Glomerular visceral epithelial cell (primary cell): Measurements from ENCODE around the gene PTGDS.
A peak's percentile ranks its signal among the peaks of the same experiment; 100 is the strongest.

Experiments used
- DNase-seq: peaks from one replicate; pipeline ENCODE4 v3.0.0-alpha.2; 2016; ENCODE audit errors: extremely low spot score

PTGDS gene

DNA sequence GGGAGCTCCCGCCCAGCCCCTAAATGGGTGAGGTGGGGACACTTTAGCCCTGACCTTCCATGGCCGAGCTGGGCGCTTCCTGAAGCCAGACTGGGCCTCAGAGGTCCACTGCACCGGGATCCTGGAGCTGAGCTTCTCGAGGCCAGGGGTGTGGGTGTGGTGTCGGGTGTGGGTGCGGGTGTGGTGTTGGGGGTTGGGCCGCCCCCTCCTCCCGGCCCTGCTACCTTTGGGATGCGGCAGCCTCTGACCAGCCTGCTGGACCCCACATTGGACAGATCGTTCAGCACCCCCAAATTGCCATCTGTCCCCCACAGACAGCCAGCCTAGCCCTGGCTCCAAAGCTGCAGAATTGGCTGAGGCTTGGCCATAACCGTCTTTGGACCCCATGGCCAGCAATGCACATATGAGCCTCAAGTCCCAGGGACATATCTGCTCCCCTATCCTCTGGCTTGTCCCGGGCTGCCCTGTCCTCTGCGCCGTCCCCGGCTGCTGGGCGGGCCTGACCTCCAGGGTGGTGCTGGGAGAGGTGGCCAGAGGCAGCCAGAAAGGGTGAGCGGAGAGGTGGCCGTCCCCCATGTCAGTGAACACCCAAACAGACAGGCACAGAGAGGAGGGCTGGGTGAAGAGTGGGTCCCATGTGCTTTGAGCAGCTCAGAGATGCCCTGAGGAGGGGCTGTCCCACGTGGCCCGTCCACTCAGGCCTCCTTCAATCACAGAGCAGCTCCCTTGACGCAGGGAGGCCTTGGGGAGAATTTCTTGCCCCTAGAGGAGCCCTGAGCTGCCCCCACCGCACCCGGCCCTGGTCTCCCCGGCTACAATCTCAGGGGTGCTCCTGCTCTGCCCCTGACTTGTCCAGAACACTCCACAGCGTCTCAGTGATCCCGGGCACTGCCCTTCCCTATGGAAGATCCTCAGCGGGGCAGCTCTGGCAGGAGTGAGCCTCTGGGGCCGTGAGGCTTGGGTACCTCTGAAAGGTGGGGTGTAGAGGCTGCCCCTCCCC is 3.4 kb upstream of the PTGDS start:
- no peak for DNase-seq

DNA sequence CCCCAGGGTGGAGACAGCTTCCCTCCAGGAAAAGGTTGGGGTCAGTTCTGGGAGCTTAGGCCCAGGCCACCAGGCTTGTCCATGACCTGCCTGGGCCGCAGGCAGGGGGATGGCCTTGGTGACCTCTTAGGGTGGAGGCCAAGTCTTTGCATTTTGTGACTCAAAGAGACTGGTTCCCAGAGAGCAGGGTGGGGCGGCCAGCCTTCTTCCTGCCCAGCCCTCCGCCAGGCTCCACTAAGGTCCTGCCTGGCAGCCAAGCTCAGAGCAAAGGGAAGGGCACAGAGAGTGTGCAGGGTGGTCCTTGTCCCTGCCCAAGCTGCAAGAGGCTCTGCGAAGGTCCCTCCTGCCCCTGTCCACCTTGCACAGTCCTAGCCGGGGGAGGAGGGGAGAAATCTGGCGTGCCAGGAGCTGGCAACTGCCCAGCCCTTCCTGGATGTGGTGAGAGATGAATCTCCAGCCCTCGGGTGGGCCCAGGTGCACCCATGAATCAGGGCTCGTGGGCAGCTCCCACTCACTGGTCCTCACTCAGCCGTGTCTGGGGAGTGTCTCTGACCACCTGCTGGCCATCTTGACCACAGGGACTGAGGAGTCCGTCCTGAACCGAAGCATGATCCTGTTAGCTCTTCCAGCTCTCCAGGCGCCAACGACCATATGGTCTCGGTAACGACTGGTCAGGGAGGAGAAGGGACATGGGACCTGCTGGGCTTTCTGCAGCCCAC is 2.3 kb upstream of the PTGDS start:
- DNase-seq: peak; percentile 76

DNA sequence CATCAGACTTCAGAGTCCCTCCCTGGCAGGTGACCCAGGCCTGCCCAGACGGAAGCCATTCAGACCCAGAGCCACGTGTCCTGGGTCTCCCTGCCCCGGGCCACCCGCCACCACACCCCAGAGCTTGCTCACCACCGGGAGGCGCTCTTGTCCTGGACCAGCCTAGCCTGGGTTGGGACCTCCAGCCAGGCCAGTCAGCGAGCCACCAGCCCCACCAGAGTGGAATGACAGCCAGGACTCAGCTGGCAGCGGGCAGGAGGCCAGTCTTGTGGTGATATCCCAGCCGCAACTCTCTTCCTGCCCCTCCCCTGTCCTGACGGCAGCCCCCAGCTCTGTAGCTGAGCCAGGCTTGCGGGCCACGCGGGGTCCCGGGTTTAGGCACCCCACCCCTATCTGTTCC is 1.7 kb upstream of the PTGDS start:
- DNase-seq: peak; percentile 49

DNA sequence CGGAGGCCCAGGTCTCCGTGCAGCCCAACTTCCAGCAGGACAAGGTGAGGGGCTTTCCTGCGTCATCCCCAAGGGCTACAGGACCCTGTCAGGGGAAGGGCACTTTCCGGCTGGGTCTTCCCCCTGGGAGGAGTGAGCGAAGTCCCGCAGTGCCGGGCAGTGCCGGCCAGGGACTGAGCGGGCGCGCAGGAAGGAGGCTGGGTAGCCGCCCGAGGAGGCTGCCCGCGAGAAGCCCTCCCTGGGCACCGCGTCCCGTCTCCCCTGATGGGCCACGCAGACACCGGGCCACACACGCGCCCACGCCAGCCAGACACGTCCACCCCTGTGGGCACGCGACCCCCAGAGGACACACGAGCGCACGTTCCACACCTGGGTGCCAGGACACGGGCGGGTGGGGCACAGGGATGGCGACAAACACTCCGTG is 357 bp downstream of the PTGDS start:
- DNase-seq: no peak

DNA sequence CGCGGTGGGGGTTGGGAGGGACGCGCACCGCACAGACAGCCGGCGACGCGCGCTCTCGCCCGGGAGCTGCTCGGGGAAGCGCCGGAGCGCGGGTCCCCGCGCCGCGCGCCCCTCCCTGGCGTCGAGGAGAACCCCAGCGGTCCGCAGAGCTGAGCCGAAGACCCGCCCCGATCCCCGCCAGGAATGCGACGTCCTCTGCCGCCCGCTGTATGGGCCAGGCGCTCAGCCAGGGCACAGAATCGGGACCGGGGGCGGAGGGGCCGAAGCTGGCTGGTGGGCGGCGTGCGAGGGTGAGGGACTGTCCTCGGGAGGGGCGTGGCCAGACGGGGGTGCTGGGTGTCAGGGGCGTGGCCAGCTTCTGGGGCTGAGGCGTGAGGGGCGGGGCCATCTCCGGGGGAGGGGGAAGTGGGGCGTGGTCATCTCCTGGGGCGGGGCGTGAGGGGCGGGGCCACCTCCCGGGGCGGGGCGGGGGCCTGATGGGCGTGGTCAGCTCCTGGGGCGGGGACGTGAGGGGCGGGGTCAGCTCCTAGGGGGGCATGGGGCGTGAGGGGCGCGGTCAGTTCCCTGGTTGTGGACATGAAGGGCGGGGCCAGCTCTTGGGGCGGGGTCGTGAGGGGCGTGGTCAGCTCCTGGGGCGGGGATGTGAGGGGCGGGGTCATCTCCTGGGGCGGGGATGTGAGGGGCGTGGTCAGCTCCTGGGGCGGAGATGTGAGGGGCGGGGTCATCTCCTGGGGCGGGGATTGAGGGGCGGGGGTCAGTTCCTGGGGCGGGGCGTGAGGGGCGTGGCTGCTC is 965 bp downstream of the PTGDS start:
- DNase-seq: peak; percentile 44

DNA sequence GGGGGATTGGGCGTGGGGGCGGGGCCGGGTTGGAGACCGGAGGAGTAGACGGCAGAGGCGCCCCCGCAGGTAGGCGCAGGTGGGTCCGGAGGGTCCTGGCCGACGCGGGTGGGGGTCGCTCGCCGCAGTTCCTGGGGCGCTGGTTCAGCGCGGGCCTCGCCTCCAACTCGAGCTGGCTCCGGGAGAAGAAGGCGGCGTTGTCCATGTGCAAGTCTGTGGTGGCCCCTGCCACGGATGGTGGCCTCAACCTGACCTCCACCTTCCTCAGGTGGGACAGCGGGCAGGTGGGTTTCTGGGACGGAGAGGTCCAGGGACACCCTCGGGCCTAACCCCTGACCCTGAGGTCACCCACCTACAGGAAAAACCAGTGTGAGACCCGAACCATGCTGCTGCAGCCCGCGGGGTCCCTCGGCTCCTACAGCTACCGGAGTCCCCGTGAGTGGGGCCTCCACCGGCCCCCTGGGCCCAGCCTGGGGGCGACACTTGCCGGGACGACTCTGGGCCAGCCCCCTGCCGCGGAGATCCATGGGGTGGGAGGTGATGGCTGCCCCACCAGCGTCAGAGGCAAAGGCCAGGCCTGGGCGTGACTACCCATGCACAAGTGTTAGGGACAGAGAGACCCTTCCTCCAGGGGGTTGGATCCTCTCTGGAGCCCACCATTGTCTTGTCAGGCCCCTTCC is 1.7 kb downstream of the PTGDS start:
- DNase-seq: no peak

DNA sequence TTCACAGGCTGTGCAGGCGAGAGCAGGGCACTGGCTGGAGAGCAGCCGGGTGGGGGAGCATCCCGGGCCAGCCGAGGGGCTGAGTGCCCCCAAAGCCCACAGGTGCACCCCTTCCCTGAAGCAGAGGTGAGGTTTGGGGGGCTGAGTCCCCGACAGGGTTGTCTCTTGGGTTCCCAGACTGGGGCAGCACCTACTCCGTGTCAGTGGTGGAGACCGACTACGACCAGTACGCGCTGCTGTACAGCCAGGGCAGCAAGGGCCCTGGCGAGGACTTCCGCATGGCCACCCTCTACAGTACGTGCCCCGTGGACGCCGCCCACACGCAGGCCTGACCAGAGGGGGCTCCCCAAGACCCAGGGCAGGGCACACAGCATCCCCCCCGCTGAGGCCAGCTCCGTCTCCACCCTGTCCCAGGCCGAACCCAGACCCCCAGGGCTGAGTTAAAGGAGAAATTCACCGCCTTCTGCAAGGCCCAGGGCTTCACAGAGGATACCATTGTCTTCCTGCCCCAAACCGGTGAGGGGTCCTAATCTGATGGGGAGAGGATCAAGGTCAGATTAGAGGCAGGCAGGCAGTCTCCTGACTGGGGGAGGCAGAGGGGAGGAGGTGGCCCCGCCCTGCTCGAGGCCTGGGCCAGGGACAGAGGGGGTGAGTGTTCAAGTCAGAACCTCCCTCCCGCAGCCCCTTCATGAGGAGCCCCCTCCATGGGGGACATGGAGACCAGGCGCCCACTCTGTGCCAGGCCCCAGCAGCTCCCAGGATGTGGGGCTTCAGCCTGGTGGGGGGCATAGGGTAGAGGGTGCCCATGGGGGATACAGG is 2.7 kb downstream of the PTGDS start:
- DNase-seq: no peak

DNA sequence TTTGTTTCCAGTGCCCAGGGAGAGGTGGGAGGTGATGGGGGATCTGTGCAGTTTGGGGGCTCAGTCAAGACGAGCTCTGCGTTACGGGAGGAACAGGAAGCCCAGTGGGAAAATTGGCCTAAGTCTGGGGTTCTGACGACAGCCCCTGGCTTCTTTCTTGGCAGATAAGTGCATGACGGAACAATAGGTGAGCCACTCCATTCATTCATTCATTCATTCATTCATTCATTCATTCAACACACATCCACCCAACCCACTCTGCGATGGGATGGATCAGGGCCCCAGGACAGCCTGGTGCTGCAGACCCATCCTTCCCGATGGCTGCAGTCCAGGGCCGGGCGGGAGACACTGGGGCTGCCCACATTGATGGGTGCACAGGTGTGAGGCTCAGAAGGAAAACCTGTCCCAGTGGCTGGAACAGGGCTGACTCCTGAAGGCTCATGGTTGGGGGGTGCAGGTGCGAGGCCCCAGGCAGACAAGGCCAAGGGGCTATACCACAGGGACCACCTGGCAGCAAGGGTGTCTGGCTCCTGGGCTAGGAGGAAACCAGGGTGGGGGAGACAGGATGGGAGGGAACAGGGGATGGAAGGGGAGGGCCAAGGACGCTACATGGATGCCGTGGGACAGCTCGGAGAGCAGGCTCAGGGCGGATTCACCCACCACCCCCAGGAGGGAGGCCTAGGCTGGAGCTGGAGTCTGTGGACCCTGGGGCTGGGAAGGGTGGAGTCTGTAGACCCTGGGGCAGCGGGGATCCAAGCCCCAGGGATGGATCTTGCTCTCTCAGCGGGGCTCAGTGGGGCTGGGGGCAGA is 3.6 kb downstream of the PTGDS start:
- no peak for DNase-seq

DNA sequence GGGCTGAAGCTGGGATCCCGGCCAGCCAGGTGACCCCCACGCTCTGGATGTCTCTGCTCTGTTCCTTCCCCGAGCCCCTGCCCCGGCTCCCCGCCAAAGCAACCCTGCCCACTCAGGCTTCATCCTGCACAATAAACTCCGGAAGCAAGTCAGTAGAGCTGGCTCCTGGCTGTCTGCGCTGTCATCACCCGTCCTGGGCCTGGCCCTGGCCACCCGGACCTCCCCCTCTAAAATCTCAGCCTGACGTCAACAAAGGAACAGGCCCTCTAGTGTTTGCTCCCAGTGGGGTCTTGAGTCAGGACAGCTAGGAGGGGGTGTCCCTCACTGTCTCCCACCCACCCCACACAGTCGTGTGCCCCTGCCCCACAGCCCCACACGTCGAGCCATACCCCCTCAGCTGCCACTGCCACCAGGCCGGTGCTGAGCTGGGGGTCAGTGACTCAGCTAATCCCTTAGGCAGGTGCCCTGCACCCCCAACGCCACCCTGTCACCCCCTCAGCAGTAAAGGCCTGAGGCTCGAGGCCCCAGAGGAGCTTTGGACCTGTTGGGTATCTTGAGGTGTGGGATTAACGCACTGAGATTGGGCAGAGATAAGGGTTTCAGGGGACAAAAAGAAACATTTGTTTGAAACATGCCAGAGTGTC is 4.4 kb downstream of the PTGDS start:
- no peak for DNase-seq

DNA sequence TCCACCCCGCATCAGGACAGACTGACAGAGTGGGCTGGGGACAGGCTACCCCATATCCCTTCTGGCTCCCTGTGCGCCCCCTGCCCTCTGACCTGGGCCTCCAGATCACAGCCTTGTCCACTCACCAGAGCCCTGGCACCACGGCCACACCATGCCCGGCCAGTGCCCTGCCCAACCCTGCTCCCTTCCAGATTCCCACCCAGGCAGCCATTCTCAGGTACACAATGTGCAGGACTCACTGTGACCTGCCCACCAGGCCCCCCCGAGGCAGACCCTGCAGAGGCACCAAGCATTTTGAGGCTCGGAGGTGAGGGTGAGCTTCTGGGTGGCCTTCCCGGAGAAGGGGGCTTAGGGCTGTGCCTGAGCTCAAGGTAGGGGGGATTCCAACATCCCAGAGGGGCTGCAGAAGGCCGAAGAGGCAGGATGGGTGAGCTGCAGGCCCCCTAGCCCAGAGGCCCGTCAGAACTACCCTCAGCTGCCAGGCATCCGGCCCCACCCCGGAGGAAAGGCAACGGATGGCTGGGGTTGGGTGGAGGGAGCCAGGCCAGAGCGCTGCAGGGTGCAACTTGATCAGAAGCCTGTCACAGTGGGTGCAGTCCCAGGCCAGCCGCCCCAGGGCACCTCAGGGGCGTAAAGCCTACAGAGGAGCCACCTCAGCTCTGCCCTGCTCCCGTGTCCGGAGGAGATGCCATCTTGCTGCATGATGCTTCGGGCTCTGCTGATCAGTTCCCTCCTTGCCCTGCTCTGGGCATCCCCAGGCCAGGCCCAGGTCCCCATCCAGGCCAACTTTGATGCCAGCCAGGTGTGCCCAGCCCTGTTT is 5.1 kb downstream of the PTGDS start, which contains the start of gene LCNL1:
Gene LCNL1 (plus strand): TSS at position 762 of the 820 bp plus-strand sequence. CDS start 594 bp downstream, outside the sequence.
- DNase-seq: no peak

DNA sequence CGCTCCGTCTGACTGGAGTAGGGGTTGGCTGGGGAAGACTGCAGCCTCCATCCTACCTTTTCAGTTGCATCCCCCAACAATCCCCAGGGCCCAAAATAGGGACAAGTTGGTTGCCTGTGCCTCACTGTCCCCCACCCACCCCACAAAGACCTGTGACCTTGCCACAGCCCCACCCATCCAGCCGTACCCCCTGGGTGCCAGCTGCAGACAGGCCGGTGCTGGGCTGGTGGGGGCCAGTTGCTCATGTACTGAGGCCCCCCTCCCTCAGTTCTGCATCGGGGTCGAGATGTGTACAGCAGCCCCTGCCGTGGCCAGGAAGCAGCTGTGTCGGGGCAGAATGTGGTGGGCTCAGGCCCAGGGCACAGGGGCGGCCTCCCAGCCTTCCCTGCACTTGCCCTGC is 5.9 kb downstream of the PTGDS start:
- DNase-seq: no peak

DNA sequence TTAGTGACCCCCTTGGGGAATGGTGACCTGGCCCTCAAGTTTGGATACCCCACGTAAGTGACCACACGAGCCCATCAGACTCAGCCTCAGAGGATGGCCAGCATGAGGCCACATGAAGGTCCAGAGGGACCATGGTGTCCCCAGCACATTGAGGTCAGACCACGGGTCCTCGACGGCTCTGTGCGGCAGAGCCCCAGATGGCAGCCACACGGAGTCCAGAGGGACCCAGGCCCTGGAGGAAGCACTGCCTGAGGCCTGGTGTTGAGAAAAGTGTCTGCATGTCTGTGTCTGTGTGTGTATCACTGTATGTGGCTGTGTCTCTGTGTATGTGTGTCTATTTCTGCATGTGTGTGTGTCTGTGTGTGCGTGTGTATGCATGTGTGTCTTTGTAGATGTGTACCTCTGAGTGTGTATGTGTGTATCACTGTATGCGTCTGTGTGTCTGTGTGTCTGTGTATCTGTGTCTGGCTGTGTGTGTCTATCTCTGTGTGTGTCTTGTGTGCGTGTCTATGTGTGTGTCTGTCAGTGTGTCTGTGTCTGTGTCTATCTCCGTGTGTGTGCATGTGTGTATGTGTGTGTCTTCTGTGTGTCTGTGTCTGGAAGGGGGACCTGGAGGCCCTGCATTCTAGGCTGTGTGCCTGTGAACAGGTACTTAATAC is 6.5 kb downstream of the PTGDS start:
- no peak for DNase-seq

DNA sequence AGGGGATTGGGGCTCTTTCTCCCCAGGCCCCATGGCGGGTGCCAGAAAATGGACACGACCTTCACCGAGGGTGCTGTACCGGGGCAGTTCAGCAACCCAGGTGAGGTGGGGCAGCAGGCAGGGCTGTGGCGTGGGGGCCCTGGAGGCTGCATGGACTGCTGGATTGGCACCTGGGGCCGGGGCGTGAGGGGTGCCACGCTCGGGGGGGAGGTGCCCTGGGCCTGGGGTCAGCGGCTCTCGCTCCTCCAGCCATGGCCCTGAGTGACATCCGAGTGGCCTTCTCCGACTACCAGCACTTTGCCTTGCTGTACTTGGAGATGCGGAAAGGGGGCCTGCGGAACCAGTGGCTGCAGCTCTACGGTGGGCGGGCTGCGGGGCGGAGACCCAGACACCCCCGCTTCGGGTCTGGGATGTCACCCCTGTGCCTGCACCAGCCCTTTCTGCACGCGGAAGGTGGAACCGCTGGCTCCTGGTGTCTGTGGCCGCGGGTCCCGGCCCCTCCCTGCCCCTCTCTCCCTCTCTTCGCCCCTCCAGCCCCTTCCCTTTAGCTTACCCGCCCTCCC is 7.2 kb downstream of the PTGDS start:
- no peak for DNase-seq

DNA sequence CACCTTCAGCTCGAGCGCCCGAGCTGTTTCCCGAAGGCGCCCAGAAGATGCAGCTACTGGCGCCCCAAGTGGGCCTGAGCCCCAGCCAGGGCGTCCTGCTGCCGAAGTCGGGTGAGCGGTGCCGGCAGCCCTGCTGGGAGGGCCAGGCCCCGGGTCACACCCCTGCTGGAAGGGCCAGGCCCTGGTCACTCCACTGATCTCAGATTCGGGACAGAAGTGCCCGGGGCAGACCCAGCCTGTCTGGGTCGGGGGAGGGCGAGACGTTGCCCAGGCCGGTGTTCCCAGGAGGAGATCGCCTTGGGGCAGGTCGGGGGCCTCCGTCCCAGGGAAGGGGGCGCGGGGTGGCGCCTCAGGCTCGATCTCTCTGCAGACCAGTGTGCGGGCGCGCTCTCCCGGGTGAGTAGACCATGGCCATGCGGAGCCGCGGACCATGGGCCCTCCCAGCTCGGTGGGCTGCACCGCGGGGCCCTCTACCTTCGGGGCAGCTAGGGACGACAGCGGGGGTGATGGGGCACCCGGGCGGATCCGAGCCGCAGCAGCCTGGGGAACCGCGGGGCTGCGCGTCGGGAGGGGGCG is 7.8 kb downstream of the PTGDS start:
- DNase-seq: no peak

DNA sequence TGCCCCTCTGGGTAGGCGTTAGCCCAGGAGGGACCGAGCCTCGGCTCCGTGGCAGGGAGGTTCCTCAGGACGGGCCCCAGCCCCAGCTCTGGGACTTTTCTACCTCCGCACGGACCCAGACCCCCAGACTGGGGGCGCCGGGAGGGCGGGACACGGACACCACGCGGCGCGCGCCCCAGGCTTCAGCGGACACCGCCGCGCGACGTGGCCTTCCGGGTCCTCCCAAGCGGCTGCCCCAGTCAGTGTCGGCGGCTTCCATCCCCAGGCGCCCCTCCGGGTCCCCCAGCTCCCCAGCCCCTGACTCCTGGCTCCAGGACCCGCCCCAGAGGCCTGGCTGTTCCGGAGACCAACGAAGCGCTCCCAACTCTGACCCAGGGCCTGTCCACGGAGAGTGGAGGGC is 8.5 kb downstream of the PTGDS start:
- no peak for DNase-seq

DNA sequence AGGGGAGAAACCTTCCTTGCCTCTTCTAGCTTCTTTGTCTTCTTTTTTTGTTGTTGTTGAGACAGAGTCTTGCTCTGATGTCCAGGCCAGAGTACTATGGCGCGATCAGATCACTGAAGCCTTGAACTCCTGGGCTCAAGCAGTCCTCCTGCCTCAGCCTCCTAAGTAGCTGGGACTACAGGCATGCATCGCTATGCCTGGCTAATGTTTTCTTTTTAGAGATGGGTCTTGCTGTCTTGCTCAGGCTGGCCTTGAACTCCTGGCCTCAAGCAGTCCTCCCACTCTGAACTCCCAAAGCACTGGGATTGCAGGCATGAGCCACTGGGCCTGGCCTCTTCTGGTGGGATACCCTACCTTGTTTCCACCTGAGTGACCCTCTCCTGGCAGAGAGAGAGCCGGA is 11.6 kb downstream of the PTGDS start:
- DNase-seq: no peak
